Liver (tissue), 9 donors: ENCODE data around the gene DHRS2. TPM values are rescaled to one million over a fixed set of nuclear protein-coding genes. Genes with fewer than 3 reads are reported as not detected.

ENCODE experiments used
- DNase-seq: peaks from one replicate; pipeline ENCODE4 v3.0.0-alpha.2; 2017; ENCODE audit warnings: low spot score
- H3K27ac ChIP-seq, 2 donors: one replicate each; pipeline ENCODE4 v1.7.0; 2013; ENCODE audit warnings: inconsistent platforms in 2 of 2, low read length in 2 of 2, control low read depth in 1 of 2, low read depth in 1 of 2, mild to moderate bottlenecking in 1 of 2
- H3K27me3 ChIP-seq, 4 donors: one replicate each; pipeline versions ENCODE4 v1.6.1 to v1.7.0; 2013; ENCODE audit warnings: low read length in 3 of 4, inconsistent platforms in 1 of 4, mild to moderate bottlenecking in 1 of 4, moderate library complexity in 1 of 4; ENCODE audit not compliant: control insufficient read depth in 4 of 4, insufficient read depth in 4 of 4
- H3K36me3 ChIP-seq, 4 donors: one replicate each; pipeline versions ENCODE4 v1.6.1 to v1.7.0; 2013; ENCODE audit warnings: low read length in 3 of 4, mild to moderate bottlenecking in 3 of 4, low read depth in 1 of 4, moderate library complexity in 1 of 4; ENCODE audit not compliant: control insufficient read depth in 4 of 4, insufficient read depth in 3 of 4
- H3K4me1 ChIP-seq, 4 donors: one replicate each; pipeline versions ENCODE4 v1.6.1 to v1.7.0; 2013; ENCODE audit warnings: low read length in 3 of 4, mild to moderate bottlenecking in 3 of 4, moderate library complexity in 1 of 4; ENCODE audit not compliant: control insufficient read depth in 4 of 4, insufficient read depth in 4 of 4
- H3K4me3 ChIP-seq, 3 donors: one replicate each; pipeline versions ENCODE4 v1.6.1 to v1.7.0; 2013; ENCODE audit warnings: low read length in 3 of 3, control low read depth in 1 of 3, low read depth in 1 of 3, mild to moderate bottlenecking in 1 of 3
- H3K9ac ChIP-seq, 2 donors: one replicate each; pipeline ENCODE4 v1.7.0; 2013; ENCODE audit warnings: low read length in 2 of 2, mild to moderate bottlenecking in 2 of 2, moderate library complexity in 2 of 2, control low read depth in 1 of 2, low read depth in 1 of 2
- H3K9me3 ChIP-seq, 4 donors: one replicate each; pipeline versions ENCODE4 v1.6.1 to v1.7.0; 2013; ENCODE audit warnings: low read length in 3 of 4; ENCODE audit not compliant: control insufficient read depth in 4 of 4
- EGR1 ChIP-seq, 2 donors: IDR thresholded peaks; 2 replicates each; pipeline ENCODE4 v1.6.1; 2016 to 2018; ENCODE audit warnings: antibody characterized with exemption in 2 of 2, low read depth in 2 of 2
- FOXA1 ChIP-seq: IDR thresholded peaks from 2 replicates; pipeline ENCODE4 v1.6.1; 2016; ENCODE audit warnings: antibody characterized with exemption
- GABPA ChIP-seq, 2 donors: IDR thresholded peaks in 1 of 2; conservative IDR thresholded peaks in 1 of 2; 2 replicates each; pipeline ENCODE4 v1.6.1; 2016; ENCODE audit warnings: antibody characterized with exemption in 2 of 2, mild to moderate bottlenecking in 1 of 2, moderate library complexity in 1 of 2
- HNF4A ChIP-seq, 2 donors: conservative IDR thresholded peaks; 2 replicates each; pipeline ENCODE4 v1.6.1; 2016; ENCODE audit warnings: antibody characterized with exemption in 2 of 2, mild to moderate bottlenecking in 2 of 2
- HNF4G ChIP-seq: IDR thresholded peaks from 2 replicates; pipeline ENCODE4 v1.6.1; 2016; ENCODE audit warnings: antibody characterized with exemption
- JUND ChIP-seq, 2 donors: IDR thresholded peaks; 2 replicates each; pipeline ENCODE4 v1.6.1; 2016; ENCODE audit warnings: antibody characterized with exemption in 2 of 2
- MAX ChIP-seq: IDR thresholded peaks from 2 replicates; pipeline ENCODE4 v1.6.1; 2016; ENCODE audit warnings: antibody characterized with exemption
- RAD21 ChIP-seq, 2 donors: IDR thresholded peaks; 2 replicates each; pipeline ENCODE4 v1.6.1; 2016; ENCODE audit warnings: antibody characterized with exemption in 2 of 2, mild to moderate bottlenecking in 2 of 2
- REST ChIP-seq: IDR thresholded peaks from 2 replicates; pipeline ENCODE4 v1.6.1; 2016; ENCODE audit warnings: antibody characterized with exemption, mild to moderate bottlenecking
- RXRA ChIP-seq, 2 donors: IDR thresholded peaks; 2 replicates each; pipeline ENCODE4 v1.6.1; 2017 to 2018; ENCODE audit warnings: antibody characterized with exemption in 2 of 2, mild to moderate bottlenecking in 1 of 2
- SP1 ChIP-seq: IDR thresholded peaks from 2 replicates; pipeline ENCODE4 v1.6.1; 2018; ENCODE audit warnings: antibody characterized with exemption, mild to moderate bottlenecking
- YY1 ChIP-seq: IDR thresholded peaks from 2 replicates; pipeline ENCODE4 v1.6.1; 2016; ENCODE audit warnings: antibody characterized with exemption, mild to moderate bottlenecking
- ZBTB33 ChIP-seq: IDR thresholded peaks from 2 replicates; pipeline ENCODE4 v1.6.1; 2016; ENCODE audit warnings: antibody characterized with exemption
- WGBS: extraction: QIAGEN DNeasy Blood & Tissue Kit; methylation state at CpG from one replicate; pipeline ENCODE4 v1.1.7; 2013; 5-methylcytosine and 5-hydroxymethylcytosine counted together
- polyA plus RNA-seq, 2 donors: library from polyadenylated mRNA; stranded (reverse) in 1 of 2; unstranded in 1 of 2; fragments of 200-250 nt in 1 of 2; fragments of >200 nt in 1 of 2; fragmentation: Nextera tagmentation in 1 of 2; extraction: Ambion mirVana in 1 of 2; gene quantifications; one replicate each; pipeline versions ENCODE4 v1.2.1 to v1.2.3, GENCODE V29; 2013 to 2015
- total RNA-seq, 2 donors: library from RNA; depleted of rRNA; stranded (reverse); fragments of >200 nt; gene quantifications; one replicate each; pipeline ENCODE4 v1.2.3, GENCODE V29; 2014
- donor health status: healthy.
- donor health status: healthy.
- donor health status: healthy.
- donor health status: healthy.
- donor health status: healthy.

DHRS2 gene
- total and polyA plus RNA-seq, 4 donors = 0.33 to 1.0 (median 0.62) TPM

GRCh38 chr14:23663127-23663526, 27.0 kb downstream of the DHRS2 start:
- Histone ChIP-seq H3K27me3 (no peaks in the 10 kb centered on the region), H3K4me1 (no peaks in the 10 kb centered on the region), H3K36me3 (no peaks in the 10 kb centered on the region), H3K27ac (no peak overlapping the region), H3K9me3 (no peaks in the 10 kb centered on the region), H3K4me3 (no peak overlapping the region), H3K9ac (no peak overlapping the region)
- WGBS = 94% methylated on average over 2 of the region's 2 CpGs
- TF ChIP-seq GABPA (IDR thresholded peaks at IDR 0.05 in 1 of 2, conservative IDR thresholded peaks at IDR 0.05 in 1 of 2) (no peak), HNF4G (no peak), JUND (IDR thresholded peaks at IDR 0.05) (no peak)
- no peak for DNase-seq

- 70% methylated on average over 5 of the region's 5 CpGs for WGBS
- Histone ChIP-seq H3K9ac (no peak overlapping the region), H3K4me3 (no peak overlapping the region), H3K27ac (no peak overlapping the region), H3K27me3 (no peaks in the 10 kb centered on the region), H3K36me3 (no peaks in the 10 kb centered on the region), H3K9me3 (no peaks in the 10 kb centered on the region), H3K4me1 (no peaks in the 10 kb centered on the region)
- TF ChIP-seq ZBTB33 = no peak
- no peak for DNase-seq
These were observed 27.5 kb downstream of the DHRS2 start for GRCh38 chr14:23663711-23664110.

- Histone ChIP-seq H3K9me3 (no peaks in the 10 kb centered on the region), H3K27me3 (no peaks in the 10 kb centered on the region), H3K36me3 (no peaks in the 10 kb centered on the region), H3K9ac (no peak overlapping the region), H3K4me3 (no peak overlapping the region), H3K4me1 (no peaks in the 10 kb centered on the region), H3K27ac (no peak overlapping the region)
- TF ChIP-seq HNF4A (conservative IDR thresholded peaks at IDR 0.05) (no peak), HNF4G (no peak), RXRA (IDR thresholded peaks at IDR 0.05) (no peak), ZBTB33 (no peak), MAX (no peak), SP1 (no peak), FOXA1 (no peak), EGR1 (IDR thresholded peaks at IDR 0.05; ENCODE audit: low read depth in 2 of 2) (no peak), RAD21 (IDR thresholded peaks at IDR 0.05) (no peak), REST (no peak), YY1 (no peak)
- DNase-seq = no peak
- 79% methylated on average over 5 of the region's 5 CpGs for WGBS
These were observed 28.2 kb downstream of the DHRS2 start for GRCh38 chr14:23664207-23664885.
